Endodermal cell (in vitro differentiated cells): ENCODE results near the gene ESRRA. TPM values are rescaled to one million over a fixed set of nuclear protein-coding genes. Genes with fewer than 3 reads are reported as not detected.

Experiments
- DNase-seq: peaks from one replicate; pipeline ENCODE4 v3.0.0-alpha.2; 2017
- H3K27ac ChIP-seq: 2 replicates; pipeline ENCODE4 v1.5.1; 2013; ENCODE audit warnings: mild to moderate bottlenecking, low read depth, low read length, moderate library complexity
- H3K27me3 ChIP-seq: 2 replicates; pipeline ENCODE4 v1.6.1; 2013; ENCODE audit warnings: mild to moderate bottlenecking, low read length, moderate library complexity; ENCODE audit not compliant: insufficient read depth, control insufficient read depth, poor library complexity, severe bottlenecking
- H3K36me3 ChIP-seq: 2 replicates; pipeline ENCODE4 v1.7.0; 2013; ENCODE audit warnings: mild to moderate bottlenecking, low read length, moderate library complexity; ENCODE audit not compliant: control insufficient read depth, insufficient read depth
- H3K4me1 ChIP-seq: one replicate; pipeline ENCODE4 v1.7.0; 2013; ENCODE audit warnings: low read length; ENCODE audit not compliant: control insufficient read depth, insufficient read depth
- H3K4me3 ChIP-seq: 2 replicates; pipeline ENCODE4 v1.5.1; 2013; ENCODE audit warnings: mild to moderate bottlenecking, low read length, moderate library complexity
- H3K9ac ChIP-seq: 2 replicates; pipeline ENCODE4 v1.6.1; 2013; ENCODE audit warnings: mild to moderate bottlenecking, low read length, moderate library complexity; ENCODE audit not compliant: poor library complexity, severe bottlenecking; ENCODE audit errors: extremely low read depth
- H3K9me3 ChIP-seq: 2 replicates; pipeline ENCODE4 v1.6.1; 2013; ENCODE audit warnings: mild to moderate bottlenecking, low read length, moderate library complexity; ENCODE audit not compliant: control insufficient read depth
- H3K27ac Mint-ChIP-seq: 2 replicates; pipeline ENCODE4 v1.8.0; 2020; ENCODE audit warnings: mixed read lengths
- H3K27me3 Mint-ChIP-seq: 2 replicates; pipeline ENCODE4 v1.8.0; 2021; ENCODE audit warnings: mild to moderate bottlenecking, mixed read lengths; ENCODE audit not compliant: insufficient read depth
- H3K36me3 Mint-ChIP-seq: 2 replicates; pipeline ENCODE4 v1.8.0; 2020; ENCODE audit warnings: low read depth, mixed read lengths
- H3K4me1 Mint-ChIP-seq: 2 replicates; pipeline ENCODE4 v1.8.0; 2020; ENCODE audit warnings: mixed read lengths
- H3K4me3 Mint-ChIP-seq: 2 replicates; pipeline ENCODE4 v1.8.0; 2020; ENCODE audit warnings: mild to moderate bottlenecking, moderate library complexity, mixed read lengths
- H3K9me3 Mint-ChIP-seq: 2 replicates; pipeline ENCODE4 v1.8.0; 2020; ENCODE audit warnings: mild to moderate bottlenecking, mixed read lengths
- CTCF ChIP-seq: fragments of 200-600 bp; sonication (generic); conservative IDR thresholded peaks from 2 replicates; pipeline ENCODE4 v1.5.0; 2021; ENCODE audit warnings: antibody characterized with exemption, mild to moderate bottlenecking
- WGBS, 2 experiments: methylation state at CpG; one replicate each; pipeline versions ENCODE4 v1.1.5 to v1.1.7; 2013; ENCODE audit warnings: missing lambda C conversion rate in 2 of 2, mixed read lengths in 1 of 2; ENCODE audit not compliant: insufficient coverage in 1 of 2, insufficient read length in 1 of 2; 5-methylcytosine and 5-hydroxymethylcytosine counted together
- total RNA-seq, 2 donors: library from RNA; stranded (reverse); fragmentation: NEBNext Ultra II Directional in 1 of 2; extraction: Animal tissue kit (Norgen Biotek cat#: 25700) in 1 of 2; gene quantifications; 2 replicates in 1 of 2; 3 replicates in 1 of 2; pipeline ENCODE4 v1.2.1, GENCODE V29; 2021

ESRRA gene
- total RNA-seq, 2 donors from 2014 or later, result 22.8 to 34.5 TPM

GRCh38 chr11:64334764-64335735, 29.7 kb downstream of the ESRRA start:
- H3K9ac ChIP-seq, result no peak overlapping the region
- Mint-ChIP-seq H3K27me3 (peaks cover 10% of the 10 kb centered on the region), H3K27ac (no peak overlapping the region), H3K36me3 (no peaks in the 10 kb centered on the region), H3K4me1 (peaks cover 10% of the 10 kb centered on the region), H3K9me3 (no peaks in the 10 kb centered on the region), H3K4me3 (no peak overlapping the region)
- no peak overlapping the region for H3K4me3 ChIP-seq
- no peak for TF ChIP-seq CTCF
- H3K36me3 ChIP-seq, result no peaks in the 10 kb centered on the region
- H3K9me3 ChIP-seq, result no peaks in the 10 kb centered on the region
- no peak overlapping the region for H3K27ac ChIP-seq
- DNase-seq, result peak; percentile 89
- no peaks in the 10 kb centered on the region for H3K27me3 ChIP-seq
- H3K4me1 ChIP-seq, result no peaks in the 10 kb centered on the region
- 46 to 68% methylated on average over 7 to 10 of the region's 13 CpGs for WGBS, 2 experiments

- Mint-ChIP-seq H3K4me3 (no peak overlapping the region), H3K4me1 (peaks cover 11% of the 10 kb centered on the region), H3K27me3 (peaks cover 13% of the 10 kb centered on the region), H3K9me3 (no peaks in the 10 kb centered on the region), H3K36me3 (no peaks in the 10 kb centered on the region), H3K27ac (no peak overlapping the region)
- Histone ChIP-seq H3K27ac (no peak overlapping the region), H3K4me1 (no peaks in the 10 kb centered on the region), H3K9me3 (no peaks in the 10 kb centered on the region), H3K27me3 (no peaks in the 10 kb centered on the region), H3K4me3 (no peak overlapping the region), H3K9ac (no peak overlapping the region), H3K36me3 (no peaks in the 10 kb centered on the region)
- DNase-seq, result no peak
- no peak for TF ChIP-seq CTCF
- WGBS, 2 experiments, result 92 to 96% methylated on average over 7 of the region's 8 CpGs
Measured at GRCh38 chr11:64337538-64338249, 32.4 kb downstream of the ESRRA start.

- H3K27ac ChIP-seq, result no peak overlapping the region
- no peaks in the 10 kb centered on the region for H3K27me3 ChIP-seq
- no peaks in the 10 kb centered on the region for H3K36me3 ChIP-seq
- H3K4me3 Mint-ChIP-seq, result no peak overlapping the region
- peaks cover 11% of the 10 kb centered on the region for H3K4me1 Mint-ChIP-seq
- TF ChIP-seq CTCF, result no peak
- WGBS, 2 experiments, result 89 to 91% methylated on average over 8 of the region's 8 CpGs
- DNase-seq, result no peak
- no peak overlapping the region for H3K4me3 ChIP-seq
- H3K27me3 Mint-ChIP-seq, result peaks cover 13% of the 10 kb centered on the region
- H3K9me3 Mint-ChIP-seq, result no peaks in the 10 kb centered on the region
- no peaks in the 10 kb centered on the region for H3K36me3 Mint-ChIP-seq
- H3K27ac Mint-ChIP-seq, result no peak overlapping the region
- H3K4me1 ChIP-seq, result no peaks in the 10 kb centered on the region
- H3K9ac ChIP-seq, result no peak overlapping the region
- no peaks in the 10 kb centered on the region for H3K9me3 ChIP-seq
Measured at GRCh38 chr11:64338716-64339115, 33.4 kb downstream of the ESRRA start.
